ENCODE measurements around the gene NDUFA7. TPM values are rescaled to one million over a fixed set of nuclear protein-coding genes. Genes with fewer than 3 reads are reported as not detected.

Gene NDUFA7
- total and polyA plus RNA-seq, 2 of the 13 experiments (the other 11 are each of a cell fraction or from before 2014, with no cell fraction given) = 64.5 to 71.5 TPM

DNA sequence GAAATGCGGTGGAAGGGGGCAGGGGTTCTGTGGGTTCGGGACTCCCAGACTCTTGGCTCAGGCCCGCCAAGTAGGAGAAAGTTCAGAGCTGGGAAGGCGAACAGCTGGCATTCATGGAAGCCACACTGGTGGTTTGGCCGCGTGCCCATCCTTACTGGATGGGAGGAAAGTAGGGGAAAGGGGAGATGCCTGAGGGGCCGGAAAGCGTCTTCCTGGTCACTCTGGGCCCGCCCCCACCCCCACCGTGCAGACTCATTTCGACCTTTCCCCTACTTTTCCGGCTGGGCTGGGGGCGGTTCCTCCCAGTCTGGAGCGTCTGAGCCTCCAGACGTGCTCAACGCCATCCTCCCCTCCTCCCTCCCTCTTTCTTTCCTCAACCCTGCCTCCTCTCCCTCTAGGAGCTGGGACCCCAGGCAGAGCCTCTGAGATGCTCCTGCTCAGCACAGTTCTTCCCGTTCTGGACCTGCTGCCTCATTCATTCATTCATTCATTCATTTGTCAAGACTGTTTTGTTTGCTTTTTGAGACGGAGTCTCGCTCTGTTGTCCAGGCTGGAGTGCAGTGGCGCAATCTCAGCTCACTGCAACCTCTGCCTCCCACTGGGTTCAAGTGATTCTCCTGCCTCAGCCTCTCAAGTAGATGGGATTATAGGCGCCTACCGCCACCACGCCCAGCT, 46.3 kb upstream of the NDUFA7 start (continued):
- no peak for TF ChIP-seq ZNF615 (CRISPR knock-in tag; IDR thresholded peaks at IDR 0.05; ENCODE audit: borderline replicate concordance)
- TF ChIP-seq ZNF512B (CRISPR knock-in tag; IDR thresholded peaks at IDR 0.05; ENCODE audit: borderline replicate concordance) = no peak
- no peak for TF ChIP-seq ZNF274 (CRISPR knock-in tag; IDR thresholded peaks at IDR 0.05)
- TF ChIP-seq RXRA (CRISPR knock-in tag; IDR thresholded peaks at IDR 0.05) = peak; percentile 86
- TF ChIP-seq, protein P1, sequence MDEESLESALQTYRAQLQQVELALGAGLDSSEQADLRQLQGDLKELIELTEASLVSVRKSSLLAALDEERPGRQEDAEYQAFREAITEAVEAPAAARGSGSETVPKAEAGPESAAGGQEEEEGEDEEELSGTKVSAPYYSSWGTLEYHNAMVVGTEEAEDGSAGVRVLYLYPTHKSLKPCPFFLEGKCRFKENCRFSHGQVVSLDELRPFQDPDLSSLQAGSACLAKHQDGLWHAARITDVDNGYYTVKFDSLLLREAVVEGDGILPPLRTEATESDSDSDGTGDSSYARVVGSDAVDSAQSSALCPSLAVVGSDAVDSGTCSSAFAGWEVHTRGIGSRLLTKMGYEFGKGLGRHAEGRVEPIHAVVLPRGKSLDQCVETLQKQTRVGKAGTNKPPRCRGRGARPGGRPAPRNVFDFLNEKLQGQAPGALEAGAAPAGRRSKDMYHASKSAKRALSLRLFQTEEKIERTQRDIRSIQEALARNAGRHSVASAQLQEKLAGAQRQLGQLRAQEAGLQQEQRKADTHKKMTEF (CRISPR knock-in tag; IDR thresholded peaks at IDR 0.05) = 0 out of 2 replicates have a peak, but pooled peaks have one; percentile 21
- peak; percentile 68; the same call in 1 of the 2 replicates for TF ChIP-seq TFAP4 (IDR thresholded peaks at IDR 0.05; ENCODE audit: borderline replicate concordance, low read depth)
- TF ChIP-seq POLR2AphosphoS2 (IDR thresholded peaks at IDR 0.05; ENCODE audit: low read depth, low read length) = 0 out of 2 replicates have a peak, but pooled peaks have one; percentile 65
- peak; percentile 92 for TF ChIP-seq PPARG (CRISPR knock-in tag; conservative IDR thresholded peaks at IDR 0.05)
- TF ChIP-seq, protein P2, sequence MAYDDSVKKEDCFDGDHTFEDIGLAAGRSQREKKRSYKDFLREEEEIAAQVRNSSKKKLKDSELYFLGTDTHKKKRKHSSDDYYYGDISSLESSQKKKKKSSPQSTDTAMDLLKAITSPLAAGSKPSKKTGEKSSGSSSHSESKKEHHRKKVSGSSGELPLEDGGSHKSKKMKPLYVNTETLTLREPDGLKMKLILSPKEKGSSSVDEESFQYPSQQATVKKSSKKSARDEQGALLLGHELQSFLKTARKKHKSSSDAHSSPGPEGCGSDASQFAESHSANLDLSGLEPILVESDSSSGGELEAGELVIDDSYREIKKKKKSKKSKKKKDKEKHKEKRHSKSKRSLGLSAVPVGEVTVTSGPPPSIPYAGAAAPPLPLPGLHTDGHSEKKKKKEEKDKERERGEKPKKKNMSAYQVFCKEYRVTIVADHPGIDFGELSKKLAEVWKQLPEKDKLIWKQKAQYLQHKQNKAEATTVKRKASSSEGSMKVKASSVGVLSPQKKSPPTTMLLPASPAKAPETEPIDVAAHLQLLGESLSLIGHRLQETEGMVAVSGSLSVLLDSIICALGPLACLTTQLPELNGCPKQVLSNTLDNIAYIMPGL (CRISPR knock-in tag; IDR thresholded peaks at IDR 0.05; ENCODE audit: borderline replicate concordance in 1 of 2, low read depth in 1 of 2) = no peak
- TF ChIP-seq PATZ1 (CRISPR knock-in tag; IDR thresholded peaks at IDR 0.05) = 0 out of 2 replicates have a peak, but pooled peaks have one; percentile 10
- peak; percentile 57 for TF ChIP-seq AGO2 (optimal IDR thresholded peaks at IDR 0.05; ENCODE audit: low read depth, low read length)
- TF ChIP-seq PCBP1 (IDR thresholded peaks at IDR 0.05; ENCODE audit: borderline replicate concordance, low read depth, low read length) = 0 out of 2 replicates have a peak, but pooled peaks have one; percentile 52
- no peak for TF ChIP-seq FOXO1 (CRISPR knock-in tag; IDR thresholded peaks at IDR 0.05)

Measured in HepG2 (cell line).